HEK293T (cell line): ENCODE data around the gene DPYSL4.
"Not testable (repeated sequence)": the region's sequence is repeated elsewhere in the genome, so short reads cannot be mapped to it uniquely, and the experiment has no call there.

Source experiments
- CTCF ChIA-PET: fragments of 350-600 bp; formaldehyde crosslinking; extraction: SDS; loops from one replicate; lab custom pipeline; 2021; ENCODE audit warnings: antibody characterized with exemption, inconsistent platforms; lab: Yijun Ruan, JAX
- POLR2A ChIA-PET: fragments of 350-600 bp; formaldehyde crosslinking; extraction: SDS; loops from one replicate; lab custom pipeline; 2020; ENCODE audit warnings: antibody characterized with exemption, inconsistent platforms; lab: Yijun Ruan, JAX
- DNase-seq: peaks from one replicate; pipeline ENCODE4 v3.0.0; 2012; ENCODE audit warnings: mixed read lengths; ENCODE audit errors: extremely low spot score
- ARNT ChIP-seq: fragments of 450-650 bp; IDR thresholded peaks from 2 replicates; pipeline ENCODE4 v1.6.1; 2017; ENCODE audit warnings: mild to moderate bottlenecking
- BHLHE40 ChIP-seq: fragments of 450-650 bp; IDR thresholded peaks from 2 replicates; pipeline ENCODE4 v1.6.1; 2016; ENCODE audit warnings: mild to moderate bottlenecking, moderate library complexity, borderline replicate concordance
- CTBP1 ChIP-seq: fragments of 450-650 bp; IDR thresholded peaks from 2 replicates; pipeline ENCODE4 v1.6.1; 2016; ENCODE audit warnings: borderline replicate concordance
- ELF4 ChIP-seq: fragments of 450-650 bp; IDR thresholded peaks from 2 replicates; pipeline ENCODE4 v1.6.1; 2017; ENCODE audit warnings: antibody characterized with exemption
- FOXA1 ChIP-seq: fragments of 450-650 bp; IDR thresholded peaks from 2 replicates; pipeline ENCODE4 v1.6.1; 2016; ENCODE audit warnings: mild to moderate bottlenecking
- FOXK2 ChIP-seq: fragments of 450-650 bp; IDR thresholded peaks from 2 replicates; pipeline ENCODE4 v1.6.1; 2016; ENCODE audit warnings: mild to moderate bottlenecking
- FOXM1 ChIP-seq: fragments of 450-650 bp; IDR thresholded peaks from 2 replicates; pipeline ENCODE4 v1.6.1; 2017; ENCODE audit warnings: mild to moderate bottlenecking, borderline replicate concordance
- HDGF ChIP-seq: fragments of 450-650 bp; IDR thresholded peaks from 2 replicates; pipeline ENCODE4 v1.6.1; 2017; ENCODE audit warnings: antibody characterized with exemption, borderline replicate concordance
- L3MBTL2 ChIP-seq: fragments of 450-650 bp; conservative IDR thresholded peaks from 2 replicates; pipeline ENCODE4 v1.6.1; 2016; ENCODE audit warnings: mild to moderate bottlenecking
- LEF1 ChIP-seq: fragments of 450-650 bp; IDR thresholded peaks from 2 replicates; pipeline ENCODE4 v1.6.1; 2017; ENCODE audit warnings: mild to moderate bottlenecking, borderline replicate concordance
- NFRKB ChIP-seq: fragments of 450-650 bp; IDR thresholded peaks from 2 replicates; pipeline ENCODE4 v1.6.1; 2016; ENCODE audit warnings: mild to moderate bottlenecking, moderate library complexity
- SP1 ChIP-seq: fragments of 450-650 bp; IDR thresholded peaks from 2 replicates; pipeline ENCODE4 v1.6.1; 2017
- SUZ12 ChIP-seq: fragments of 450-650 bp; IDR thresholded peaks from 2 replicates; pipeline ENCODE4 v1.6.1; 2016; ENCODE audit warnings: mild to moderate bottlenecking
- TARDBP ChIP-seq: fragments of 450-650 bp; IDR thresholded peaks from 2 replicates; pipeline ENCODE4 v1.6.1; 2016
- ZNF384 ChIP-seq: fragments of 450-650 bp; IDR thresholded peaks from 2 replicates; pipeline ENCODE4 v1.6.1; 2016
- TF ChIP-seq, protein P1 (sequence below): fragments of 450-650 bp; IDR thresholded peaks from 2 replicates; pipeline ENCODE4 v1.6.1; 2016

DPYSL4 gene

GRCh38 chr10:132160834-132161622 is 25.7 kb upstream of the DPYSL4 start:
- POLR2A ChIA-PET, DNase-seq, CTCF ChIA-PET: not testable (repeated sequence)

DNA sequence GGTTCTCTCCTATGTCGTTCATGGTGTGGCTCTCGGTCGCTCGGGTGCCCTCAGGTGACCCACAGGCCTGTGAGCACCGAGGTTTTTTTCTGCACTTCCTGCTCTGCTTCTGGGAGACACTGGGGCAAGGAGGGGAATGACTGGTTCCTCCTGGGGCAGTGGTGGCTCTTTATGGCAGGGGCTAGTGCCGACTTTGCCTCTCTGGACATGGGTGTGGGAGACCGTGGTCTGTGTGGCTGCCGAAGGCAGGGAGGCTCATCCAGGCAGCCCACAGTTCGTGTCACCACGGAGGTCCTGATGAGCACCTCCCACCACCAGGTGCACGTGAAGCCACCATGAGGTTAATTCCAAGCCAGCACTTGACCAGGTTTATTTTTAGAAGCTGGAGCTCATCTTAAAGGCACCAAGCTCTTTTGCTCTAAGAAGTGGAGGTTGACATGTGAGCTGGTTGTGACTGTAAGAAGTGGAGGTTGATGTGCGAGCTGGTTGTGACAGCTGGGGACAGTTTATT is 24.7 kb upstream of the DPYSL4 start:
- CTCF ChIA-PET = no interaction called here
- POLR2A ChIA-PET = no interaction called here
- no peak for TF ChIP-seq SP1
- TF ChIP-seq FOXA1 = no peak
- TF ChIP-seq FOXM1 = no peak
- TF ChIP-seq ELF4 = no peak
- TF ChIP-seq FOXK2 = no peak
- no peak for TF ChIP-seq ZNF384
- no peak for TF ChIP-seq CTBP1
- no peak for TF ChIP-seq LEF1
- no peak for TF ChIP-seq TARDBP
- TF ChIP-seq L3MBTL2 = no peak
- no peak for TF ChIP-seq NFRKB
- no peak for TF ChIP-seq ARNT
- TF ChIP-seq, protein P1, sequence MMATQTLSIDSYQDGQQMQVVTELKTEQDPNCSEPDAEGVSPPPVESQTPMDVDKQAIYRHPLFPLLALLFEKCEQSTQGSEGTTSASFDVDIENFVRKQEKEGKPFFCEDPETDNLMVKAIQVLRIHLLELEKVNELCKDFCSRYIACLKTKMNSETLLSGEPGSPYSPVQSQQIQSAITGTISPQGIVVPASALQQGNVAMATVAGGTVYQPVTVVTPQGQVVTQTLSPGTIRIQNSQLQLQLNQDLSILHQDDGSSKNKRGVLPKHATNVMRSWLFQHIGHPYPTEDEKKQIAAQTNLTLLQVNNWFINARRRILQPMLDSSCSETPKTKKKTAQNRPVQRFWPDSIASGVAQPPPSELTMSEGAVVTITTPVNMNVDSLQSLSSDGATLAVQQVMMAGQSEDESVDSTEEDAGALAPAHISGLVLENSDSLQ = no peak
- TF ChIP-seq HDGF = no peak
- no peak for TF ChIP-seq SUZ12
- DNase-seq = no peak

GRCh38 chr10:132162590-132163277 is 24.0 kb upstream of the DPYSL4 start:
- DNase-seq = no peak
- ChIA-PET POLR2A (no interaction called here), CTCF (no interaction called here)
- TF ChIP-seq FOXA1 (no peak), CTBP1 (no peak), L3MBTL2 (no peak), LEF1 (no peak), HDGF (no peak), FOXK2 (no peak), ELF4 (no peak), BHLHE40 (no peak), SUZ12 (no peak), TARDBP (no peak), NFRKB (no peak), SP1 (no peak), FOXM1 (no peak)
- TF ChIP-seq, protein P1 = no peak

DNA sequence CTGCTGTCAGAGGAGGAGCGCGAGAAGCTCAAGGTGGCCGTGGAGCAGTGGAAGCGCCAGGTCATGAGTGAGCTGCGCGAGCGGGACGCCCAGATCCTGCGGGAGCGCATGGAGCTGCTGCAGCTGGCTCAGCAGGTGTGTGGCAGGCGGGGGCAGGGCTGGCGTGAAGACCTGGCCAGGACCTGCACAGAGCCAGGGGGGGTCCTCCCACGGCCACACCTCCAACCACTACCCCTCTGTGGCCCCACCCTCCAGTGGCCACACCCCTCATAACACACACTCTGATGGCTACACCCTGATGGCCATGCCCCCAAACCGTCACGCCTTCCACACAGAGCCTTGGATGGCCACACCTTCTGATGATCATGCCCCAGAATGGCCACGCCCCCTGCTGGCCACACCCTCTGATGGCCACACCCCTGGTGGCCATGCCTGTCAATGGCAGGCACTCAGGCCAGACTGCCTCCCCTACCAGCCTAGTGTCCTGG is 23.4 kb upstream of the DPYSL4 start:
- CTCF ChIA-PET = no interaction called here
- POLR2A ChIA-PET = no interaction called here
- TF ChIP-seq, protein P1 = peak; percentile 85
- TF ChIP-seq FOXK2 = no peak
- DNase-seq = peak; percentile 90

- ChIA-PET CTCF (no interaction called here), POLR2A (no interaction called here)
- TF ChIP-seq FOXA1 (no peak), CTBP1 (no peak), ARNT (no peak), HDGF (no peak)
- no peak for DNase-seq
Measured at GRCh38 chr10:132163826-132164515, 22.8 kb upstream of the DPYSL4 start.

- ChIA-PET POLR2A (no interaction called here), CTCF (no interaction called here)
- no peak for TF ChIP-seq NFRKB
- no peak for TF ChIP-seq FOXM1
- no peak for TF ChIP-seq CTBP1
- TF ChIP-seq ARNT = no peak
- no peak for TF ChIP-seq FOXA1
- TF ChIP-seq FOXK2 = no peak
- no peak for TF ChIP-seq TARDBP
- TF ChIP-seq ZNF384 = no peak
- TF ChIP-seq BHLHE40 = no peak
- TF ChIP-seq LEF1 = no peak
- no peak for TF ChIP-seq SP1
- no peak for TF ChIP-seq SUZ12
- TF ChIP-seq, protein P1 = no peak
- no peak for TF ChIP-seq ELF4
- no peak for TF ChIP-seq HDGF
- no peak for TF ChIP-seq L3MBTL2
- DNase-seq = peak; percentile 61
Measured at GRCh38 chr10:132164761-132165278, 21.9 kb upstream of the DPYSL4 start.
